Forelimb muscle (tissue), 1 donor: ENCODE data around the gene CHCHD4. TPM values are rescaled to one million over a fixed set of nuclear protein-coding genes. Genes with fewer than 3 reads are reported as not detected.

Experiments used
- polyA plus RNA-seq: library from polyadenylated mRNA; unstranded; fragments of 120-200 nt; gene quantifications from one replicate; pipeline ENCODE4 v1.2.1, GENCODE V29; 2013; ENCODE audit not compliant: insufficient read length

Gene CHCHD4
- polyA plus RNA-seq, 1 donor: 14.5 TPM

Other genes with a start within 250 kb of the CHCHD4 start
- gene WNT7A, start 244.8 kb downstream of the CHCHD4 start, polyA plus RNA-seq: not detected
- gene TMEM43, start 182 bp upstream of the CHCHD4 start, polyA plus RNA-seq: 47.7 TPM
- 18.1 TPM for gene XPC, start 53.7 kb upstream of the CHCHD4 start, polyA plus RNA-seq
- 10.7 TPM for gene LSM3, start 53.9 kb upstream of the CHCHD4 start, polyA plus RNA-seq